HG03457 (cell line): ENCODE results near the gene BFSP1.

Experiments
- ATAC-seq: cut with Tn5 transposase; IDR thresholded peaks from one replicate; pipeline ENCODE4 v1.9.1; 2021; ENCODE audit warnings: moderate number of reproducible peaks; ENCODE audit not compliant: unreplicated experiment

BFSP1 gene

GRCh38 chr20:17530716-17531664 is at the start of gene BFSP1:
BFSP1 (minus strand) TSS chr20:17531379; CDS start chr20:17531329, 50 bp downstream.
- ATAC-seq = no peak

DNA sequence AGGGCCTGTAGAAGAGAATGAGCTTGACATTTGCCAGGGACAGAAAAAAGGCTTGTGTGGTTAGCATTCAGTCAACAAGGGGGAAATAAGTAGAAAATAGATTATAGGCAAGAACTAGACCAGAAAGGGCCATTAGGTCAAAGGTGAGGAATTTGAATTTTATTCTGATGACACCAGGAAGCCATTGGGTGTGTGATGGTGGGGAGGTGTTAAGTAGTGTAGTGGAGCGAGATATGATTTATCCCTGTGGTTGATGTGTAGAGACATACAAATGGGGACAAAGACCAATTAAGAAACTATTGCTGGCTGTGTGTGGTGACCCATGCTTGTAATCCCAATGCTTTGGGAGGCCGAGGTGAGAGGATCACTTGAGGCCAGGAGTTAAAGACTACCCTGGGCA is 49.7 kb upstream of the BFSP1 start:
- ATAC-seq = no peak

GRCh38 chr20:17579369-17580039 is 48.3 kb upstream of the BFSP1 start:
- ATAC-seq = no peak

- no peak for ATAC-seq
These were observed 45.0 kb upstream of the BFSP1 start for GRCh38 chr20:17576215-17576614.

- ATAC-seq = no peak
These were observed 42.3 kb upstream of the BFSP1 start for GRCh38 chr20:17573463-17573862.

DNA sequence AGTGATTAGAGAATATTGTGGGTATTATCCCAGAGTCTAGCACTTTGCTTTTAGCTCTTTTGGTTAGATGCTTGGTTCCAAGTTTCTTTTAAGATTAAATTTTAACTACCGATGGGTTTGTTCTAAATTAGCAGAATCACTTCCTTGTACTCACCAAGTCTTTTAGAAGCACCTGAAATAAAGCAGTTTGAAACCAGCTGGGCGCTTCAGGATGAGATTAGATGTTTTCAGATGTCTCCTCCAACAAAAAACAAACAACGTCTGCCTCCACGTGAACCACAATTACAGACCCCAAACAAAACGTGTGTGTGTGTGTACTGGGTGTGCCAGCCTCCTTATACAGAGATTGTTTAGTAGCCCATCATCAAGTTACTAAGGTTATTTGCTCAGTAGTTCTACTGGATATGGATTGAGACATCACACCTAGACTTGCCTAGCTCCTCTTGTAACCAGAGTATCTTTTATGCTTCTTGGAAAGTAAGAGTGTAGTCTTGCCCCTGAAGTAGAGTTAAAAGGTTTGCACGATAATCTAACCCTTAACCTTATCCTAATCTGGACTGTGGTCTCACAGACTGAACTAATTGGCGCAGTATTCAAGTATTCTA is 41.0 kb upstream of the BFSP1 start:
- ATAC-seq = no peak

GRCh38 chr20:17571153-17571527 is 40.0 kb upstream of the BFSP1 start:
- ATAC-seq = no peak

GRCh38 chr20:17570347-17571152 is 39.4 kb upstream of the BFSP1 start:
- peak; percentile 26 for ATAC-seq

DNA sequence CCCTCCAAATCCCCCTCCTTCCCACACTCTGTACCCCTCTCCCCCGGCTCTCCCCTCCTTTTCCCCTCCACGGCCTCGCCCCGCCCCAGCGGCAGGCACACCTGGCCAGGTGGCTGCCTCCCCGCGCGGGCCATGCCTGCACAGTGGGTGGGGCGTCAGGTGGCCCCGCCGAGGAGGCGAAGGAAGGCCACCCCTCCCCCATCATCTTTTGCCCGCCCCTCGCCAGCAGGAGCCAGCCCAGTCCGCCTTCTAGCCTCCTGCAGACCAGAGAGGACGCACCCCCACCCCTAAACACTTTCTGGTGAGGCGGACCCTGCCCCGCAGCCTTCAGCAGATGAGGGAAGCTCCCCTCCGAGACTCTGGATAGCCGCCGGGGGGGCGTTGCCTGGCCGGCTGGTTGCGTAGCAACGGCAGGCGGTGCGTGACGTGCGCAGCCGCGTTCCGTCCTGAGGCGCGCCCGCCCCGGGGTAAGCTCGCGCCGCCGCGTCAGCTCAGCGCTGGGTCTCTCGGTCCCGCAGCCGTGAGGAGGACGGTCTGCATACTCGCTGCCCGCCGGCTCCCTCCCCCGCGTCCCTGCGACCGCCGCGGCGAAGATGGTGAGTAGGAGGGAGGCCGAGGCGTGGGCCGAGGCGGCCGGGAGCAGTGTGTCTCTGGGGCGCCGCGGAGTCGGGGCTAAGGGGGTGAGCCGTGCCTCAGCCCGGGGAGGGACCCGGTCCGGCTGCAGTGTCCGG is 38.6 kb upstream of the BFSP1 start, which contains the start of gene DSTN:
Gene DSTN, plus strand, starts transcription at position 460 of the 731 bp plus-strand sequence. Its CDS starts 134 bp downstream, at position 594.
- ATAC-seq = peak; percentile 85

- no peak for ATAC-seq
These were observed 37.9 kb upstream of the BFSP1 start for GRCh38 chr20:17568972-17569521.

- ATAC-seq = no peak
These were observed 37.0 kb upstream of the BFSP1 start for GRCh38 chr20:17568045-17568788.

DNA sequence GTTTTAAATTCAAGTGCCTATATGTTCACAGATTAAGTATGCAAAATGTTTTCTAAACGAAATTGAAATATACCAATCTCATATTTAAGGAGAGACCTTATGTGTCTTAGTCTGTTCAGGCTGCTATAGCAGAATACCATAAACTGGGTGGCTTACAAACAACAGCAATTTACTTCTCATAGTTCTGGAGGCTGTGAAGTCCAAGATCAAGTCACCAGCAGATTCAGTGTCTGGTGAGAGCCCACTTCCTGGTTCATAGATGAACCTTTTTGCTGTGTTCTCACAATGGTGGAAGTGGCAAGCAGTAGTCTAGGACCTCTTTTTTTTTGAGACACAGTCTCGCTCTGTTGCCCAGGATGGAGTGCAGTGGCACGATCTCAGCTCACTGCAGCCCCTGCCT is 35.2 kb upstream of the BFSP1 start:
- no peak for ATAC-seq

DNA sequence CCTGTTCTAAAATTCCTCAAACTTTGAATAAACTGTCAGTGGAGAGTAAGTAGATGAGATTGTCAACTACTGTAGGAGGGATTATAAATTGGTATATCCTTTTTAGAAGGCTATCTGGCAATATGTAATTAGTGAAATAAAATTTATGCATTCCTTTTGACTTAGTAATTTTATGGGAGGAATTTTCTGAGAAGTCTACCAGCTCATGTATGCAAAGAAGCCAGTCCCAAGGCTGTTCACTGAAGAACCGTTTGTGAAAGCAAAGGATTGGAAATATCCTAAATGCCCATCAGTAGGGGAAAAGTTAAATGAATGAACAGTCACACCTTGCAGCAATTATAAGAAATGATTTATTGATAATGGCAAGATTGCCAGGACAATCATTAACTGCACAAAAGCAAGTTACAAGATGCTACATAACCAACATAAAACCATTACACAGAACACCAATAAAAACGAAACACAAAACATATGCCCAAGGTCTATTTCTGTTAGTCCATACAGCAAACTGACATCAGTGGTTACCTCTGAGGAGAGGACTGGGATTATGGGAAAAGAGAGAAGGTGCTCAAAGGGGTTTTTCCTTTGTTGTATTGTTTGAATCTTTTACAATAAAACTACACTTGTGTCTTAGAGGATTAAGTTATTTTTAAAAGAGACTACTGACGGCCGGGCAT is 34.1 kb upstream of the BFSP1 start:
- ATAC-seq = no peak

- no peak for ATAC-seq
These were observed 31.7 kb upstream of the BFSP1 start for GRCh38 chr20:17562804-17563305.

DNA sequence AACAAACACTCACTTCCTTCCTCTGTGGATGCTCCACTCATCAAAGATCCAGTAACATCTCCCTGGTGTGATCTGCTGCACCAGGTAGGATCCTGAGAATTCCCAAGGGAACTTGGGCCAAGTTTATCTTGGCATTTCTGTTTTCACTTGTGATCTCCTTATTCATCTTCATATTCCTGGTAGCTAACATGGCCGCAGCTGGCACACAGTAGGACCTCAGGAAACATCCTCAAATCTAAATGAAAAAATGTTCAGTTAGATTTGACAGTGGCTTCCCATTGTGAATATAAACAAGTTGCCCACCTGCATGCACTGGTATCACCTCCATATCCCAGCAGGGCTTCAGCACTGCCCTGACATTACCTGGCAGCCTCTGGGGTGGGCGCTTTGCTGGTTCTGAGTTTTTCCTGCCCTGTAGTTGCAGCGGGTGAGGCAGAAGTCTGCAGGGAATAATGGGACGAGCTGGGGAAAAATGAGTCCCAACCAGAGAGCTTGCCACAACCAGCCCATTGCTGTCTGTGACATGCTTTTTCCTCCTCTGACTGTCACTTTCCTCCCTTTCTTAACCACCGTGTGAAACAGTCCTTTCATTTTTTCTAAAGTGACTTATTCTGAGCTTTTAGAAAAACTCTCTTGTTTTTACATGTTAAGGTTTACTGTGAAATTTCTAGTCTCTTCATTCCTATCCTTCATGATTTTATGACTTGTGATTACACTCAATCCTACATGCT is 29.3 kb upstream of the BFSP1 start:
- no peak for ATAC-seq

DNA sequence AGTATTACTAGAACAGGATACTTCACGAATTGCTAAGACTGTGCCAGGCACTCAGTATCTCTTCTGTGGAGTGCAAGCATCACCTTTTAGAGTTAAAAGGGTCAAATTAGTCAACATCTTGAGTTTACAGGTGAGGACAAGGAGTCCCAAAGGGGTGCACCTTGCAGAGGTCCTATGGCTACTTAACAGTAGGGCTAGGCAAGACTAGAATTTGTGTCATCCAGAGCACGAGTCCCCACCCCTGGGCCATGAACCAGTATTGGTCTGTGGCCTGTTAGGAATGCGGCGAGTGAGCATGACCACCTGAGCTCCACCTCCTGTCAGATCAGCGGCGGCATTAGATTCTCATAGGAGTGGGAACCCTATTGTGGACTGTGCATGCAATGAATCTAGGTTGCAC is 28.2 kb upstream of the BFSP1 start:
- no peak for ATAC-seq

GRCh38 chr20:17558941-17559304 is 27.7 kb upstream of the BFSP1 start:
- no peak for ATAC-seq
